Lower lobe of right lung (tissue), 2 donors: ENCODE data around the gene CKAP2L. TPM values are rescaled to one million over a fixed set of nuclear protein-coding genes. Genes with fewer than 3 reads are reported as not detected.

ENCODE experiments used
- ATAC-seq, 2 donors: fragments of 200-7000 bp; cut with Tn5 transposase; one replicate each; pipeline ENCODE4 v1.9.1; 2020 to 2022; ENCODE audit warnings: mild to moderate bottlenecking in 2 of 2, moderate library complexity in 2 of 2
- DNase-seq: peaks from one replicate; pipeline ENCODE4 v3.0.0-alpha.2; 2020
- H3K27ac ChIP-seq: fragments of 200-600 bp; one replicate; pipeline ENCODE4 v1.8.0; 2022
- H3K27me3 ChIP-seq: fragments of 200-600 bp; one replicate; pipeline ENCODE4 v1.8.0; 2022; ENCODE audit warnings: low read depth
- H3K36me3 ChIP-seq: fragments of 200-600 bp; one replicate; pipeline ENCODE4 v1.8.0; 2022; ENCODE audit warnings: mild to moderate bottlenecking
- H3K4me1 ChIP-seq: fragments of 200-600 bp; one replicate; pipeline ENCODE4 v1.8.0; 2022
- H3K4me3 ChIP-seq: fragments of 200-600 bp; one replicate; pipeline ENCODE4 v1.8.0; 2022; ENCODE audit warnings: mild to moderate bottlenecking
- H3K9me3 ChIP-seq: fragments of 200-600 bp; one replicate; pipeline ENCODE4 v1.8.0; 2022
- intact Hi-C: fragments of 100-400 bp; cut with DNase I; formaldehyde crosslinking; loops from one replicate; pipeline ENCODE4 v1.11.0; 2022
- total RNA-seq: library from RNA; stranded (reverse); fragmentation: NEBNext Ultra II Directional; extraction: Animal tissue kit (Norgen Biotek cat#: 25700); gene quantifications from one replicate; pipeline ENCODE4 v1.2.1, GENCODE V29; 2021
- TF ChIP-seq, protein P1 (sequence below): fragments of 200-600 bp; IDR thresholded peaks from one replicate; pipeline ENCODE4 v1.8.0; 2022; ENCODE audit warnings: antibody characterized with exemption, mild to moderate bottlenecking
- donor health status: DM: no; HTN: yes; CAD: no; lungs with severe emphysema.

The CKAP2L gene
- total RNA-seq, 1 donor from 2014 or later, result 1.3 TPM

DNA sequence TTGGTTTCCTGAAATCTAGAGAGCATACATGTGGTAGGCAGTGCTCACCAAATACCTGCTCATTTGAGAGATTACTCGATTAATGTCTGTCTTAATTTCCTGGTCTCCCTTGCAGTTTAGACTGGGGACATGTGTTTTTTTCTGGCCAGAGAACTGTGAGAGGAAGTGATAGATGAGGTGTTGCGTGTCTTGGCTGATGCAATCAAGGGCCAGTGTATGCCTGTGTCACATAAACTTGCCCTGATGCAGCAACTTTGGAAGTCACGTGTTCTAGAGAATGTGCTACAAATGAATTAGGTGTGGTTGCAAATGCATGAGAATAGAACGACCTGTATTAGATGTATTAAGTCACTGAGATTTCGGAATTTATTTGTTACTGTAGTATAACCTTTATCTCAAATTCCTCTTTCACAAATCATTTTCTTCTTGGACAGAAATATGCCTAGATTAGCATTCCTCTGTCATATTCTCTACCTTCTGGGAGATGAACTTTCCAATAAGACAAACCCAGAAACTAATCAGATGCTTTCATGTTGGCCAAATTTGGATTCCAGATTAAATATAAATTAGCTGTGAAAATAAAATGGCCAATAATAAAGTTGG, 29.8 kb upstream of the CKAP2L start:
- Histone ChIP-seq H3K36me3 (no peaks in the 10 kb centered on the region), H3K4me3 (no peak overlapping the region), H3K9me3 (no peaks in the 10 kb centered on the region), H3K4me1 (peaks cover 15% of the 10 kb centered on the region), H3K27ac (peak overlapping the region; percentile 38), H3K27me3 (no peaks in the 10 kb centered on the region)
- ATAC-seq, result peak; percentile 85 to 86
- DNase-seq, result peak; percentile 74
- intact Hi-C loops, result no loop called here
- TF ChIP-seq, protein P1, sequence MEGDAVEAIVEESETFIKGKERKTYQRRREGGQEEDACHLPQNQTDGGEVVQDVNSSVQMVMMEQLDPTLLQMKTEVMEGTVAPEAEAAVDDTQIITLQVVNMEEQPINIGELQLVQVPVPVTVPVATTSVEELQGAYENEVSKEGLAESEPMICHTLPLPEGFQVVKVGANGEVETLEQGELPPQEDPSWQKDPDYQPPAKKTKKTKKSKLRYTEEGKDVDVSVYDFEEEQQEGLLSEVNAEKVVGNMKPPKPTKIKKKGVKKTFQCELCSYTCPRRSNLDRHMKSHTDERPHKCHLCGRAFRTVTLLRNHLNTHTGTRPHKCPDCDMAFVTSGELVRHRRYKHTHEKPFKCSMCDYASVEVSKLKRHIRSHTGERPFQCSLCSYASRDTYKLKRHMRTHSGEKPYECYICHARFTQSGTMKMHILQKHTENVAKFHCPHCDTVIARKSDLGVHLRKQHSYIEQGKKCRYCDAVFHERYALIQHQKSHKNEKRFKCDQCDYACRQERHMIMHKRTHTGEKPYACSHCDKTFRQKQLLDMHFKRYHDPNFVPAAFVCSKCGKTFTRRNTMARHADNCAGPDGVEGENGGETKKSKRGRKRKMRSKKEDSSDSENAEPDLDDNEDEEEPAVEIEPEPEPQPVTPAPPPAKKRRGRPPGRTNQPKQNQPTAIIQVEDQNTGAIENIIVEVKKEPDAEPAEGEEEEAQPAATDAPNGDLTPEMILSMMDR, result no peak

DNA sequence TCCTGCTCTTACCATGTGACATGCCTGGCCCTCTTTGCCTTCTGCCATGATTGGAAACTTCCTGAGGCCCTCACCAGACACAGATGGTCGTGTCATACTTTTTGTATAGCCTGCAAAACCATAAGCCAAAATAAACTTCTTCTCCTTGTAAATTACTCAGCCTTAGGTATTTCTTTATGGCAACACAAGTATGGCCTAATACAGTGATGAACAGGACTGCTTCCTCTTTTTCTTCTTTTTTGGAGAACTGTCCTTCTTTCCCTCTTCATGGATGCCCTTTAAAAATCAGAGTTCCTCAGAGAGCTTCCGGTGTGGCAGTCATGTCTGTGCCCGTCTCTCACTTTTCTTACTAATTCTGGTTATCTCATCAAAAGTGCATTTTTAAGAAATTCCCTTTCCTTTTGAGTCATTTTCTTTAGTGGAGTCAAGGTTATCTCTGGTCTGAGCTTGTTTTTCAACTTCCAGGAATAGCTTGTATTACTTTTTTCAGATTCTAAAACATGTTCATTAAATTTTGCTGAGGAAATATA, 29.1 kb upstream of the CKAP2L start:
- Histone ChIP-seq H3K4me3 (no peak overlapping the region), H3K9me3 (no peaks in the 10 kb centered on the region), H3K27ac (peak overlapping the region; percentile 38), H3K27me3 (no peaks in the 10 kb centered on the region), H3K4me1 (peaks cover 15% of the 10 kb centered on the region), H3K36me3 (no peaks in the 10 kb centered on the region)
- intact Hi-C loops, result no loop called here
- DNase-seq (no peak), ATAC-seq (peak; percentile 54 to 68)
- TF ChIP-seq, protein P1, result no peak

DNA sequence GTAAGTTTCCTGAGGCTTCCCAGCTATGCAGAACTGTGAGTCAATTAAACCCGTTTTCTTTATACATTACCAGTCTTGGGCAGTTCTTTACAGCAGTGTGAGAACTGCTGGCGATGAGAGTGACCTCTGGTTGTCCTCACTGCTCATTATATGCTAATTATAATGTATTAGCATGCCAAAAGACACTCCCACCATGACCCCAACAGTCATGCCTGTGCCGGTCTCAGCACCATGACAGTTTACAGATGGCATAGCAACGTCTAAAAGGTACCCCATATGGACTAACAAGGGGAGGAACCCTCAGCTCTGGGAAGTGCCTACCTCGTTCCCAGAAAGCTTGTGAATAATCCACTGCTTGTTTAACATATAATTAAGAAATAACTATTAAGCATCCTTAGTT, 28.0 kb upstream of the CKAP2L start:
- Histone ChIP-seq H3K4me1 (peaks cover 15% of the 10 kb centered on the region), H3K4me3 (no peak overlapping the region), H3K9me3 (no peaks in the 10 kb centered on the region), H3K27me3 (no peaks in the 10 kb centered on the region), H3K27ac (no peak overlapping the region), H3K36me3 (no peaks in the 10 kb centered on the region)
- TF ChIP-seq, protein P1, result no peak
- DNase-seq (no peak), ATAC-seq (no peak)
- intact Hi-C loops, result no loop called here

DNA sequence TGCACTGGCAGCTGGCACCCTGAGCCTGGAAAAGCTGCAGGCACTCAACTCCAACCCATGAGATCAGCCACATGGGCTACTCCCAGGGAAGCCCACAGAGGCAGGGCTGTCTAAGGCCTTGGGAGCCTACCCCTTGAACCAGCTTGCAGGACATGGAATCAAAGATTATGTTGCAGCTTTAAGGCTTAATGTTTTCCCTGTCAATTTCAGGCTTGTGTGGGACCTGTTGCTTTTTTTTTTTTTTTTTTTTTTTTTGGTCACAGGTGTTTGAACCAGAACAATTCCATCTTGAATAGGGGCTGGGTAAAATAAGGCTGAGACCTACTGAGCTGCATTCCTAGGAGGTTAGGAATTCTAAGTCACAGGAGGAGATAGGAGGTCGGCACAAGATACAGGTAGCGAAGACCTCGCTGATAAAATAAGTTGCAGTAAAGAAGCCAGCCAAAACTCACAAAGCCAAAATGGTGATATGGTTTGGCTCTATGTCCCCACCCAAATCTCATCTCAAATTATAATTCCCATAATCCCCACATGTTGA, 27.4 kb upstream of the CKAP2L start:
- no peak for DNase-seq
- no peak overlapping the region for H3K4me3 ChIP-seq
- intact Hi-C loops, result no loop called here
- TF ChIP-seq, protein P1, result no peak
- no peaks in the 10 kb centered on the region for H3K36me3 ChIP-seq
- H3K9me3 ChIP-seq, result no peaks in the 10 kb centered on the region
- H3K4me1 ChIP-seq, result peaks cover 15% of the 10 kb centered on the region
- H3K27me3 ChIP-seq, result no peaks in the 10 kb centered on the region
- H3K27ac ChIP-seq, result no peak overlapping the region
- no peak for ATAC-seq

DNA sequence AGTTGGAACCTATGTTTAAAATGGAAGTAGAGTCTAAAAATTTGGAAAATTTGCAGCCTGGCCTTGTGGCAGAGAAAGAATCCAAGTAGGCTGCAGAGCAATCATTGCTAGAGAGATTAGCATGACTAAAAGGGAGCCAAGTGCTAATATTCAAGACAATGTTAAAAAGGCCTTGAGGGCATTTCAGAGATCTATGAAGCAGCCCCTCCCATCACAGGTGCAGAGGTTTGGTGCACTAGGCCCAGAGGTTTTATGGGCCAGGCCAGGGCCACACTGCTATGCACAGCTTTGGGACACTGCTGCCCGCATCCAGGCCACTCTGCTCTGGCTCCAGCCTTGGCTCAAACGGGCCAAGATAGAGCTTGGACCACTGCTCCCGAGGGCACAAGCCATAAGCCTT, 26.6 kb upstream of the CKAP2L start:
- H3K27me3 ChIP-seq, result no peaks in the 10 kb centered on the region
- TF ChIP-seq, protein P1, result no peak

More for the DNA sequence above, 26.6 kb upstream of the CKAP2L start:
- Histone ChIP-seq H3K36me3 (no peaks in the 10 kb centered on the region), H3K27ac (no peak overlapping the region), H3K4me3 (no peak overlapping the region), H3K9me3 (no peaks in the 10 kb centered on the region), H3K4me1 (peaks cover 15% of the 10 kb centered on the region)
- ATAC-seq, result no peak
- intact Hi-C loops, result no loop called here
- no peak for DNase-seq
